Chondrocyte (in vitro differentiated cells): ENCODE results near the gene RPL10. TPM values are rescaled to one million over a fixed set of nuclear protein-coding genes. Genes with fewer than 3 reads are reported as not detected.

Source experiments
- DNase-seq: peaks from one replicate; pipeline ENCODE4 v3.0.0; 2021; ENCODE audit warnings: mixed read lengths, low spot score
- H3K27ac Mint-ChIP-seq: one replicate; pipeline ENCODE4 v1.8.0; 2021; ENCODE audit warnings: mild to moderate bottlenecking, moderate library complexity, mixed read lengths; ENCODE audit not compliant: unreplicated experiment
- H3K27me3 Mint-ChIP-seq: 2 replicates; pipeline ENCODE4 v1.8.0; 2021; ENCODE audit warnings: low read depth, mixed read lengths
- H3K36me3 Mint-ChIP-seq: 2 replicates; pipeline ENCODE4 v1.8.0; 2021; ENCODE audit warnings: low read depth, mixed read lengths
- H3K4me1 Mint-ChIP-seq: 2 replicates; pipeline ENCODE4 v1.8.0; 2021; ENCODE audit warnings: low read depth, mild to moderate bottlenecking, mixed read lengths
- H3K4me3 Mint-ChIP-seq: one replicate; pipeline ENCODE4 v1.8.0; 2021; ENCODE audit warnings: mild to moderate bottlenecking, moderate library complexity, mixed read lengths; ENCODE audit not compliant: unreplicated experiment
- H3K9me3 Mint-ChIP-seq: 2 replicates; pipeline ENCODE4 v1.8.0; 2021; ENCODE audit warnings: low read depth, mixed read lengths
- total RNA-seq: library from RNA; stranded (reverse); gene quantifications from 3 replicates; pipeline ENCODE4 v1.2.1, GENCODE V29; 2021
- TF ChIP-seq, protein P1 (sequence below): fragments of 200-600 bp; sonication (generic); IDR thresholded peaks from 2 replicates; pipeline ENCODE4 v1.5.0; 2021; ENCODE audit warnings: antibody characterized with exemption, mild to moderate bottlenecking, moderate library complexity

The RPL10 gene
- total RNA-seq, 1 donor from 2014 or later = 2,160 TPM

GRCh38 chrX:154432210-154432609 lies 34.0 kb downstream of the RPL10 start:
- no peak overlapping the region for H3K4me3 Mint-ChIP-seq
- no peak for DNase-seq
- TF ChIP-seq, protein P1, sequence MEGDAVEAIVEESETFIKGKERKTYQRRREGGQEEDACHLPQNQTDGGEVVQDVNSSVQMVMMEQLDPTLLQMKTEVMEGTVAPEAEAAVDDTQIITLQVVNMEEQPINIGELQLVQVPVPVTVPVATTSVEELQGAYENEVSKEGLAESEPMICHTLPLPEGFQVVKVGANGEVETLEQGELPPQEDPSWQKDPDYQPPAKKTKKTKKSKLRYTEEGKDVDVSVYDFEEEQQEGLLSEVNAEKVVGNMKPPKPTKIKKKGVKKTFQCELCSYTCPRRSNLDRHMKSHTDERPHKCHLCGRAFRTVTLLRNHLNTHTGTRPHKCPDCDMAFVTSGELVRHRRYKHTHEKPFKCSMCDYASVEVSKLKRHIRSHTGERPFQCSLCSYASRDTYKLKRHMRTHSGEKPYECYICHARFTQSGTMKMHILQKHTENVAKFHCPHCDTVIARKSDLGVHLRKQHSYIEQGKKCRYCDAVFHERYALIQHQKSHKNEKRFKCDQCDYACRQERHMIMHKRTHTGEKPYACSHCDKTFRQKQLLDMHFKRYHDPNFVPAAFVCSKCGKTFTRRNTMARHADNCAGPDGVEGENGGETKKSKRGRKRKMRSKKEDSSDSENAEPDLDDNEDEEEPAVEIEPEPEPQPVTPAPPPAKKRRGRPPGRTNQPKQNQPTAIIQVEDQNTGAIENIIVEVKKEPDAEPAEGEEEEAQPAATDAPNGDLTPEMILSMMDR = no peak
- H3K27ac Mint-ChIP-seq = no peak overlapping the region
- peaks cover 2% of the 10 kb centered on the region for H3K36me3 Mint-ChIP-seq
- H3K27me3 Mint-ChIP-seq = no peaks in the 10 kb centered on the region
- peaks cover 30% of the 10 kb centered on the region for H3K4me1 Mint-ChIP-seq
- no peaks in the 10 kb centered on the region for H3K9me3 Mint-ChIP-seq

DNA sequence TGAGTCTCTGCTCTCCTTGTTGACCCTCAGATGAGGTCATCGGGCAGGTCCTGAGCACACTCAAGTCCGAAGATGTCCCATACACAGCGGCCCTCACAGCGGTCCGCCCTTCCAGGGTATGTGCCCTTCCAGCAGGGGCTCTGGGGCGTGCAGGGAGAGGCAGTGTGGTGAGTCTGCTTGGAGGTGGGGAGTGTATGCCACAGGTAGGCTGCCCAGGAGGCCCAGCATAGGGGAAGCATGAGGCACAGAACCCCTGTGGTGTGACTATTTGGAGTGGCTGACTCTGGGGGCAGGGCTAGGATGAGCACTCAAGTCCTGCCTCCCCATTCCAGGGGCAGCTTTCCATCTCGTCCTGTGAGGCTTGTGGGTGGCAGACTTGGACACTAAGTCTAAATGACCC lies 35.4 kb downstream of the RPL10 start:
- H3K4me1 Mint-ChIP-seq = peaks cover 26% of the 10 kb centered on the region
- H3K4me3 Mint-ChIP-seq = no peak overlapping the region
- DNase-seq = no peak
- peaks cover 5% of the 10 kb centered on the region for H3K9me3 Mint-ChIP-seq
- TF ChIP-seq, protein P1 = no peak
- H3K36me3 Mint-ChIP-seq = peaks cover 6% of the 10 kb centered on the region
- no peak overlapping the region for H3K27ac Mint-ChIP-seq
- H3K27me3 Mint-ChIP-seq = no peaks in the 10 kb centered on the region

- peaks cover 5% of the 10 kb centered on the region for H3K9me3 Mint-ChIP-seq
- no peak for DNase-seq
- TF ChIP-seq, protein P1 = no peak
- peaks cover 25% of the 10 kb centered on the region for H3K4me1 Mint-ChIP-seq
- H3K27ac Mint-ChIP-seq = no peak overlapping the region
- no peak overlapping the region for H3K4me3 Mint-ChIP-seq
- no peaks in the 10 kb centered on the region for H3K27me3 Mint-ChIP-seq
- peaks cover 6% of the 10 kb centered on the region for H3K36me3 Mint-ChIP-seq
Measured at GRCh38 chrX:154434394-154435168, 36.4 kb downstream of the RPL10 start.

GRCh38 chrX:154435171-154435733 lies 37.1 kb downstream of the RPL10 start:
- Mint-ChIP-seq H3K27me3 (no peaks in the 10 kb centered on the region), H3K36me3 (peaks cover 6% of the 10 kb centered on the region), H3K4me1 (peaks cover 22% of the 10 kb centered on the region), H3K9me3 (peaks cover 5% of the 10 kb centered on the region), H3K4me3 (no peak overlapping the region), H3K27ac (no peak overlapping the region)
- TF ChIP-seq, protein P1 = no peak
- DNase-seq = no peak

DNA sequence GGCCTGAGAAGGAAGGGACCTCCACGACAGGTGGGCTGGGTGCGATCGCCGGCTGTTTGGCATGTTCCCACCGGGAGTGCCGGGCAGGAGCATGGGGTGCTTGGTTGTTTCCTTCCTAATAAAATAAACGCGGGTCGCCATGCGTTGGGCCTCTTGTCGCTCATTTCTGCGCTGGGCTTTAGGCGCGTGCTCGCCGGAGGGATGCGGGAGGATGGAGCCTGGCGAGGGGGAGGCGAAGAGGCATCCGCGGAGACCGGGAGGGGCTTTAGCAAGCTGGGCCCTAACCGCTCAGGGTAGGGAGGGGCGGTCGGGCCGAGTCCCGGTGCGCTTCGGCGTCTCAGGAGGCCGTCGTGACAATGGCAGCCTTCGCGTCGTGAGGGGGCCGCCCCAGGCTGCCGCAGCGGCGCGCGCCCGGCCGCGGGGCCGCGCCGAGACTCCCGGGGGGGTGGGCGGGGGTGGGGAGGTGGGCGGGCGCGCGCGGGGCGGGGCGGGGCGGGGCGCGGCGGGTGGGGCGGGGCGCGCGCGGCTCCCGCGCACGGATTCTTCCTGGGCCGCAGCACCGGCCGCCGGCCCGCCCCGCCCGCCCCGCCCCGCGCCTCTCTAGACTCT lies 38.3 kb downstream of the RPL10 start:
- Mint-ChIP-seq H3K4me1 (peaks cover 13% of the 10 kb centered on the region), H3K27ac (peak overlapping the region; percentile 73)
- DNase-seq = no peak

More for the DNA sequence above, 38.3 kb downstream of the RPL10 start:
- TF ChIP-seq, protein P1 = no peak
- H3K27me3 Mint-ChIP-seq = no peaks in the 10 kb centered on the region
- H3K9me3 Mint-ChIP-seq = peaks cover 5% of the 10 kb centered on the region
- H3K36me3 Mint-ChIP-seq = peaks cover 6% of the 10 kb centered on the region
- peak overlapping the region; percentile 60 for H3K4me3 Mint-ChIP-seq
